Frontal cortex (tissue), 4 donors: Measurements from ENCODE around the gene KLC1. TPM values are rescaled to one million over a fixed set of nuclear protein-coding genes. Genes with fewer than 3 reads are reported as not detected.

ENCODE experiments used
- DNase-seq, 2 donors: peaks; one replicate each; pipeline ENCODE4 v3.0.0; 2012; ENCODE audit warnings: low spot score in 2 of 2
- FAIRE-seq: peaks from 2 replicates; lab custom pipeline; 2012; peaks lifted over from hg19 to GRCh38; lab: Jason Lieb, UNC
- total RNA-seq: library from RNA; depleted of rRNA; stranded (reverse); fragments of >200 nt; gene quantifications from one replicate; pipeline ENCODE4 v1.2.3, GENCODE V29; 2014
- donor health status: control.
- donor health status: control.
- donor health status: control.

Gene KLC1
- total RNA-seq, 1 donor from 2014 or later: 322 TPM

DNA sequence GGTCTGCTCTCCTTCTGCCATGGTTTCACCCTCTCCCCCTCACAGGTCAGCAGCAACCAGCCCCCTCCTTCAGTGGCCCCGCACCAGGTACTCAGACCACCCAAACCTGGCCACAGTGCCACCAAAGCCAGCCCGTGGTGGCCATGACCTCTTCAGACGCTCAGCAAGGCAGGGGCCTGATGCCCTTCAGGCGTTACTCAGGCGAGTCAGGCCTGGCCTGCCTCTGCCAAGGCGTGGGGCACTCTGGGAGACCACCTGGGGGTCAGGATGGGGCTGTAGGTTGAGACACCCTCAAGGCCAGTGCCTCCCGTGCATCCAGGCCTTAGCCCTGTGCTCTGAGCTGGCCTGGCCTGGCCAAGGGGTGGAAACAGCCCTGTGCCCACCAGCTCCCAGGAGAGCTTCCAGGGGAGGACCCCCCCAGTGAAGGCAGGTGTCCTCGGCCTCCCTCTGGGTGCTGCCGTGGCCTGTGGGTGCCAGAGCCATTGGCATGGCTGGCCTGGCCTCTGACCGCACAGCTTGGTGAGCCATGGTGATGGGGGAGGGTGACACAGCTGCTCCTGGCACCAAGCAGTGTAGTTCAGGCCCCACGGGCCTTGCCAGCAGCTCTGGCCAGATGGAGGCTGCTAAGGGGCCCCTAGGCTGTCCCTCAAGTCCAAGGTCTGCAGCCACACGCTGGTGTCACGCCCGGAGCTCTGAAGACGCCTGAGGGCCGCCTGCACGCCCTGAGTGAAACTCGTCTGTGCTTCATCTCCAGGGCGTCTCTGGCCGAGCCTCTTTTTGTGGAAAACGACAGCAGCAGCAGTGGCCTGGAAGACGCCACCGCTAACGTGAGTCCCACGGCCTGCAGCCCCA, 71.1 kb downstream of the KLC1 start:
- FAIRE-seq (no peak), DNase-seq (peak in 1 of 2 donors; percentile 70)

DNA sequence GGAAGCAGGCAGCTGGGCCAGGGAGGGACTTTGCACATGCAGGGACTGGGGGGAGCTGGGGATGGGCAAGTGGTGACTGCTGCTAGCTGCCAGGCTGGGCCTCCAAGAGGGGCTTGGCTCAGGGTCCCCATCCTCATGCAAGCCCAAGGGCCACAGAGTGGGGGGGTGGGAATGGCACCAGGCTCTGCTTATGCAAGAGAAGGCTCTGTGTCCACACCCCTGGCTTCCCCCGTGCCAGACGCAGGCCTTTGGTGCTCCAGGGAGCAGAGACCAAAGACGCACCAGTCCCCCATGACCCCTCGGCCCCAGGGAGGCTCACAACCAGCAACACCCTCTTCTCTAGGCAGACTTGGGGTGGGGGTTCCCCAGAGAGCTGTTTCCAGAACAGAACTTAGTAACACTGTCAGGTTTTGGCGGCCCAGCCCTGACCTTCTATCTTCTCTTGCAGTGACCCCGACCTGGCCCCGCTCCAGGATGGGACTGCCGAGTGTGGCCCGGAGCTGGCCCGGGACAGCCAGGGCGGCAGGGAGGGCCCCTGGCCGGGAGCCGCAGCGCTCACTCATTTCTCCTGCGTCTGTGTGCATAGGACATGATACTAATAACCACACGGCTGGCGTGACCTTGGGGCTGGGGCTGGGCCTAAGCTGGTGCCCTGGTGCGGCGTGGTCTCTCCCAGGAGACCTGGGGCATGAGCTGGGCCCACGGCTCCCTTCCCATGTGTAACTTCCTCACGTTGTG, 71.9 kb downstream of the KLC1 start:
- DNase-seq (no peak), FAIRE-seq (no peak)

DNA sequence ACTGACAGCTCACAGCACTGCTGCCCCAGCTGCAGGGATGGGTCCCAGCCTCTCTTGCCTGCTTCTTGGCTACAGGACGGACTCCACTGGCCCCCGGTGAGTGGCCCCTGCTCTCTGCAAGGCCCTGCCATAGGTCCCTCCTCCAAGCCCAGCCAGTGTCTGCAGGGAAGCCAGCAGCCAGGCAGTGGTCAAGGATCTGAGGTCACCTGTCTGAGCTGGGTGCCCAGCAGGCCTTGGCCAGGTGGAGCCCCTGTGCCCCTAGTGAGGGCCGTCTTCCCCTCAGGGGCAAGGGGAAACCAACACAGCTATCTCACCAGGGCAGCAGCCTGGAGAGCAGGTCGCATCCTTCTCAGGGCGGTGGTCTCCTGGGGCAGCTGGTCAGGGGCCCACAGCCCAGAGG, 73.1 kb downstream of the KLC1 start:
- no peak for FAIRE-seq
- DNase-seq: no peak

DNA sequence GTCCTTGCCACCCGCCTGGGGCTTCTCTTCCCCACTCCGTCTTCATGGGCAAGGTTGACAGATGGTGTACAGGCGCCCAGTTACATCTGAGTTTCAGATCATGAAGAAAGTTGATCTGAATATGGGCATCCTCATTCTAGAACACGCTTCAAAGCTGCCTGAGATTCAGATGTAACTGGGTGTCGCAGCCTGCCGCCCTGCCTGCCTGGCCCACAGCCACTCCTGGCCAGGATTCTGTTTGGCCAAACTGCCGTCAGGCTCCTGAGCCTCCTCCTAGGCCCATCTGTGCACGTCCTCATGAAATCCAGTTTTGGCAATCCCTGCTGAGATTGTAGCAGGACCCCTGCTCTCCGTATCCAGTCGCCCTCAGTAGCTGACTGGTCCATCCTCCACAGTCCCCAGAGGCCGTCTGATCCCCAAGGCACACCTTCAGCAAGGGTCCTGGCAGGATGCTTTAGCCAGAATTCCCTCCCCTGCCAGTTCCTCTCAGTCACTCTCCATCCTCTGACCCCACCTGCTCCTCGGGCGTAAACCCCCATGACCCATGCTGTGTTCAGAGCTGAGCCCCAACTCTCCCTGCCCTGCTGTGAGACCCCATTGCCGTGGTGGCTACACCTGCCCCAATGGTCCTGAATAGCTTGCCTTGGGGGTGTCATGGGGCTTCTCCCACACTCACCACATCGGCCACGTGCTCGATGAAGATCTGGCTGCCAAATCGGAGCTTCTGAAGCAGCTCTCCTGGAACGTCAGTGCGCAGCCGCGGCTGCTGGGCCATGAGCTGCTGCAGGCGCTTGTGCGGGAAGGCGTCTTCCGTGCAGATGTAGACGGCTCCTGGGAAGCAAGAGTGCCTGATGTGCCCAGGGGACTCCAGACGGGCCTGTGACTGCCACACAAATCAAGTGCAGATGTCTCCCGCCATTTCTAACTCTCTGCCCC, 73.8 kb downstream of the KLC1 start:
- FAIRE-seq (no peak), DNase-seq (no peak)

DNA sequence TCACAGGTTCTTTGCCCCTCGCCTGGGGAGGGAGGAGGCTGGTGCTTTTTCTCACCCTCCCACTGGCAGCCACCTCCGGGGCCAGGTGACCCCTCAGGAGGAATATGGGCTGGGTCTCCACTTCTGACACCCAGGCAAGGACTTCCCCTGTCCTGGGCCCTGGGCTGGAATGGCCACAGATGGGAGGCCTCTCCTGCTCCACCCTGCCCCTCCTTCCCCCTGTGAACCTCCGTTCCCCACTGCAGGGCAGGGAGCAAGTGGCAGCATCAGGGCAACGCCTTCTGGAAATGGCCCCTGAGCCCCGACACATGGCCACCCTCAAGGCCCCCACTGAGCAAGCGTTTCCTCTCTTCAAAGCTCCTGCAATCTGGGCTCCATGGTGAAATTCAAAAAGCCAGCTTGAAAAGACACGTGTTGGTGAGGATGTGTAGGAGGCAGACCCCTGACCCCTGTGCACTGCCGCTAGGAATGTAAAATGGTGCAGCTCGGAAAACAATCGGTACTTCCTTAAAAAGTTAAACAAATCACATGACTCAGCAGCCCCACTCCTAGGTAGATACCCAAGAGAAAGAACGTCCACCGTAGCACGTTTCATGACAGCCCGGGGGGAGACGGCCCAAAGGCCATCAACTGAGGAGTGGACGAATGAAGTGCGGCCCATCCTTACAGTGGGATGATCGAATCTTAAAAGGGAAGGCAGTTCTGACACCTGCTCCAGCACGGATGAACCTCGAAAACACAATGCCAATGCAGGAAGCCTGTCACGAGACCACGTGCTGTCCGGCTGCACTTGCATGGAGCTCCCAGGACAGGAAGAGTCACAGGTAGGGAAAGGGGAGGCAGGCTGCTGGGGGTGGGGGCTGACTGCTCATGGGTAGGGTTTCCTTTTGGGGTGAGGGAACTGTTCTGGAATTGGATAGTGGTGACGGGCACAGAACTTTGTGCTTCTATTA, 74.7 kb downstream of the KLC1 start:
- FAIRE-seq: no peak

DNA sequence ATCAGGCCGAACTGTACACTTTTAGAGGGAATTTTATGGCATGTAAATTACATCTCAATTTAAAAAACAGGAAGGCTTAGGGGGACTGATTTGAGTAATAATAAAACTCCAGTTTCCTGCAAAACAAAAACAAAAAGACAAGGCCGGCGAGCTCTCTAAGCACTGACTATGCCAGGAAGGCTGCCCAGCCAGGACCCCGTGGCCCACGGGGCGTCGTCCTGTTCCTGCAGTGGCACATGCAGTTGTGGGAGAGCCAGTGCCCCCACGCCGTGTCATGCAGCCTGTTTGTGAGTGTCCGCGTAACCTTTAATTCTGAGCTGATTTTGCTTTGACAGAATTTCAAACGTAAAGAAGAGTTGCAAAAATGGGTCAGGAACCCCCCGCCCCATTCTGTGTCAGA, 75.7 kb downstream of the KLC1 start:
- no peak for DNase-seq
- no peak for FAIRE-seq

More for the DNA sequence above, 74.7 kb downstream of the KLC1 start:
- no peak for DNase-seq

DNA sequence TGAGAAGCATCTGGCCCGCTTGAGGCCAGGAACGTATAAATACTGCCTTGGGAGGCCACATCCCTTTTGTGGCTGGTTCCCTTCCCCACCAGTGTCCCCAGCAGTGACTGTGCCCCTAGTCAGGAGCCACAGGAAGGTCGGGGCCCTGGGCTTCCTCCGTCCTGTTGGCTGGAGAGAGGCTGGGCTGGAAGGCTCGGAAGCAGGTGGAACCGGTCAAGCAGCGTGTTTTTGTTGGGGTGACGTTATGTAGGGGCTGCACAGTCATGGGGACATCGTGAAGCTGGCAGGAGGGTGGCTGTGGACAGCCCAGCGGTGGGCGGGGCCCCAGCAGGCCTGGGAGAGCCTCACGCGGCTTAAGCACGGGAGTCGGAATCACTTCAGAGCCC, 76.1 kb downstream of the KLC1 start:
- no peak for DNase-seq
- no peak for FAIRE-seq

DNA sequence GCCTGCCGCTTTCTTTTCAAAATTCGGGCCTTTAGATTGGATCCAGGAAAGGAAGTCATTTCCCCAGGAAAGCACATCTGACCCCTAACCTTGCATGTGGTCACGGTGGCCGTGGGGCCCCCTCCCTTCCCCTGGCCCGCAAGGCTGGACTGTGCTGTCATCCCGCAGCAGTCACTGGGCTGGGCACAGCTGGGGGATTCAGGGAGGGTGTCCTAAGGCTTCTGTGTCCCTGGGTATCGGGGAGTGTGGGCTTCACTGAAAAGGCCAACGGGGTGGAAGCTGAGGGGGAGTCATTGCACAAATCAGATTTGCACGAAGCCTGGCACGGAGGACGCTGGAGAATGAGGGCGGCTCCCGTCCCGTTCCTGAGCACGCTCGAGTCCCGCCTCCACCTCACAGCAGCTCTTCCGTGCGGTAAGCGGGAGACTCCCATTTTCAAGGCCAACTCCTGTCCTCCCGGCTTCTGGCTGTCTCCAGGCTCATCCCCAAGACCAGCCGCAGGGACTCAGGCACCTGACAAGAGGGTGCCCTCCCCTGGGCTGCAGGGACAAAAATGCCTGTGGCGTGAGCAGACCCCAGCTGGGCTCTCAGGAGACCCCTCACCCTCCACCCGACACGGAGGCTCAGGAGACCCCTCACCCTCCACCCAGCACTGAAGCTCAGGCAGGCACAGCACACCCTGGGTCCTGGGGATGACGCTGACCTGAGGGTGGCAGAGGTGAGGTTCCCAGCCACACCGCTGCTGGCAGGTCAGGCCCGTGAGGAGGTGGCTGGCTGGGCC, 76.7 kb downstream of the KLC1 start:
- FAIRE-seq: no peak
- DNase-seq: no peak

DNA sequence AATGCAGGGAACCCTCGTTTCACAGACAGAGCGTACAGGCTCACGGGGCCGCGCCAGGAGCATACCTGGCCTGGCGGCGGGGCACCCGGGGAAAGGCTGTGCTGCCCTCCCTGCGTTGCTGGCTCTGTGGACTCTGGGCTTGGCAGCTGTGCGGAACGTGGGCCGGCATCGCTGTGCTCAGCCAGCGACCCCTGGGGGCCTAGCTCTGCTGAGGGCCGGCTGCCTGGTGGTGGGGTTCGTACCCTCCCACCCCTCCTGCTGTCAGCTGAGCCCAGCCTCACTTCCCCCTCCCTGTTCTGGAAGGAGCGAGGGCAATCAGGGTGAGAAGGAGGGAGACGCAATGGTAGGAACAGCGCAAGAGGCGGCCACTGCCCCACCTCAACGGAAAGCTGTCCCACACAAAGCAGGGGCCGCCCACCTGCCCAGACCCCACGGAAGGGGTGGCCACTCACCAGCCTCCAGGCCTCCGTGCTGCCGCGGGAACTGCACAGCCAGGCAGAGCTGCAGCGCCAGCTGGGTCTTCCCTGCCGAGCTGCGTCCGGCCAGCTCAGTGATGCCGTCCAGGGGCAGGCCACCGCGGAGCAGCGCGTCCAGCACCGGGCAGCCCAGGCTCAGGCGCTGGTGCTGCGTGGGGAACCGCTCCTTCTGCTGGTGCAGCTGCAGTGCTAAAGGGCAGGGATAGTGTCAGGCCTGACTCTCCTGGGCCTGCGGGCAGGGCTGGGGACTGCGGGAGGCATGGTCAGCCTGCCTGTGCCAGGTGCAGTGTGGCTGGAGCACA, 77.7 kb downstream of the KLC1 start:
- FAIRE-seq: no peak

DNA sequence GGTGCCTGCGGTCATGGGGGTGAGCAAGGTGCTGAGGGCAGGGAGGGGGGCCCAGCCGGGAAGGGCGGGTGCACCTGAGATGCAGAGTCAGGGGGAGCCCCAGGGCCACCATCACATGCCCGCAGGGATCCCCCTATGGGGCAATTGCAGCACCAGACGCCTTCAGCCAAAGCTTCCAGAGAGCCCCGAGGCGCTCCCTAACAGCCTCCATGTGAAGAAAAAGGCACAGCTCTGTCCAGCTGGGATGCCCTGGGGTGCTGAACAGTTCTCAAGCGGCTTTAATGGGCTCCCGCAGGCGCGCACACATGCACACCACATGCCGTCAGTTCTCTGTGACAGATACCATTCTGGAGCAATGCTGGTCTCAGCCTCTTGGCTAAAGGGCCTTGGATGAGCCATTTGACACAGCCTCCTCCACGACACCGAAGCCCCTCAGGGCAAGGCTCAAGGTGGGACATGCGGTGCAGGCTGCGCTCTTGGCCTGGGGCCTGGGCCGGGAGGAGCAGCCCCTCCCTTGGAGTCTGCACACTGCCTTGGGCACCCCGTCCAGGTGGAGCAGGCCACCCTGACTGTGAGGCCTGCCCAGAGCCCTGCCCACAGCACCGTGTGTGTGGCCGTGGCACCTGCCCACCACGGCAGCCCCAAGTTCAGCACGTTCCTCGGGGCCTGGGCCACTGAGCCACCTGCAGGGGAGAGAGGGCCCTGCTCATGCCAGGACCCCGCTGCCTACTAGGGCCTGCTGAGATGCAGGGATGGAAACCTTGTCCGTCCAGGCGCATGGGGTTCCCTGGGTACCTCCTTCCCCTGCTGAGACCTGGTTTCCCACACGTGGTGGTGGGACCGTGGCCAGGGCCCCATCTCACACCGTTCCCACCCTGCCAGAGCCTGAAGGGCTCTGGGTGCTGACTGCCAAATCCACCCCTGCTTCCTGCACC, 78.6 kb downstream of the KLC1 start:
- no peak for DNase-seq
- FAIRE-seq: no peak

More for the DNA sequence above, 77.7 kb downstream of the KLC1 start:
- DNase-seq: no peak

DNA sequence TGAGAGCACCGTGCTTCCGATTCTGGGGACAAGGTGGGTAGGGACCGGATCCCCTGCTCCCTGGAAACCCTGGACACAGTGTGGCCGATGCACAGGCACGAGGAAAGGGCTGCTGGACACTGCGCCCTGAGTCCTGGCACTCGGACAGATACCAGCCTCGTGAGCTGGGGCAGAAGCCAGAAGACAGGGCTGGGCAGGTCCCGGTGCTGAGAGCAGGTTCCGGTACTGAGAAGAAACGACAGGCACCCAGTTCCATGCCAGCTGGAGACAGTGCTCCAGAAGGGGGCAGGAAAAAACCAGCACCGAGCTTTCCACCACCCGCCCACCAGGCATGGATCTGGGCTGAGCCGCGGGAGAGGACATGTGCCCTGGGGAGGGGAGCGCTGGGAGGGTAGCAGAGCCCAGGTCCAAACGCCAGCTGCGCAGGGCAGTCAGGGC, 79.8 kb downstream of the KLC1 start:
- no peak for FAIRE-seq
- no peak for DNase-seq

DNA sequence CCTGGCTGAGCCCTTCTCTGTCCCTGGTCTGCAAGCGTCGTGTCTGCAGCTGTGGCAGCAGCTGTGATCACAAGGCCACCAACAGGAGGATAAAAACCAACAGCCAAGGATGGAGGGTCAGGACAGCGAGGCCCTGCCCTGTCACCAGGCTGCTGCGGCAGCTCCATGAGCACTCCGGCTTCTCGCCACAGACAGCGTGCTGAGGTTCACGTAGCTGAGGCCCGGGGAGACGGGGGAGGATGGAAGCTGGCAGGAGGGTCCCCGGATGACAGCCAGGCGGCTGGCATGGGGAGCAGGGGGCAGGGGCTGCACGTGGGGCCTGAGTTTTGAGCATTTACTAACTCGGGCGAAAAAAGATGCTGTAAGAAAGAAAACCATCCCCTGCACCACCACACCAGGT, 80.8 kb downstream of the KLC1 start:
- DNase-seq: no peak
- FAIRE-seq: no peak

DNA sequence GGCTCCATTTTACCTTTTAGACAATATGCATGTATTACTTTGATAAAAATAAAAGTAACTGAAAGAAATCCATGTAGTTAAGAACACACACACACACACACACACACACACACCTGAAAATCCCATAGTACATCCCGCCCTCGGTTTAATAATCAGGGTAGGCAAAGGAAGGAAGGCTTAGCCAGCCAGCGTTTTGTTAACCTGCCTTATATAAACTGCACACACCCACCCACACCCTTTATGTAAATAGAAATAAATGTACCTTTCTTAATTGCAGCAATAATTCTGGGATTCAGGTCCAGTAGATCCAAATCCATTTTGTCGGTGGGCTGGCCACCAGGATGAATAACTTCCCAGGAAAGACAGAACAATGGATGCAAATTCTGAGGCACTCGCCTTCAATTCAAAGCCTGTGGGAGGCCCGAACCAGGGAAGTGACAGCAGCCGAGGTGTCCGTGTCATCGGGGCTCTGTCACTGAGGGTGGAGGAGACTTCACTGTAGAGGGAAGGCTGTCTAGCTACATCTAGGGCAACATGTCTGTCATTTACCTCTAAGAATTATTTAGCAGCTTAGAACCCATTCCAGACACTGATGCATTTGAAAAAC, 81.9 kb downstream of the KLC1 start:
- FAIRE-seq: no peak
- DNase-seq: no peak

DNA sequence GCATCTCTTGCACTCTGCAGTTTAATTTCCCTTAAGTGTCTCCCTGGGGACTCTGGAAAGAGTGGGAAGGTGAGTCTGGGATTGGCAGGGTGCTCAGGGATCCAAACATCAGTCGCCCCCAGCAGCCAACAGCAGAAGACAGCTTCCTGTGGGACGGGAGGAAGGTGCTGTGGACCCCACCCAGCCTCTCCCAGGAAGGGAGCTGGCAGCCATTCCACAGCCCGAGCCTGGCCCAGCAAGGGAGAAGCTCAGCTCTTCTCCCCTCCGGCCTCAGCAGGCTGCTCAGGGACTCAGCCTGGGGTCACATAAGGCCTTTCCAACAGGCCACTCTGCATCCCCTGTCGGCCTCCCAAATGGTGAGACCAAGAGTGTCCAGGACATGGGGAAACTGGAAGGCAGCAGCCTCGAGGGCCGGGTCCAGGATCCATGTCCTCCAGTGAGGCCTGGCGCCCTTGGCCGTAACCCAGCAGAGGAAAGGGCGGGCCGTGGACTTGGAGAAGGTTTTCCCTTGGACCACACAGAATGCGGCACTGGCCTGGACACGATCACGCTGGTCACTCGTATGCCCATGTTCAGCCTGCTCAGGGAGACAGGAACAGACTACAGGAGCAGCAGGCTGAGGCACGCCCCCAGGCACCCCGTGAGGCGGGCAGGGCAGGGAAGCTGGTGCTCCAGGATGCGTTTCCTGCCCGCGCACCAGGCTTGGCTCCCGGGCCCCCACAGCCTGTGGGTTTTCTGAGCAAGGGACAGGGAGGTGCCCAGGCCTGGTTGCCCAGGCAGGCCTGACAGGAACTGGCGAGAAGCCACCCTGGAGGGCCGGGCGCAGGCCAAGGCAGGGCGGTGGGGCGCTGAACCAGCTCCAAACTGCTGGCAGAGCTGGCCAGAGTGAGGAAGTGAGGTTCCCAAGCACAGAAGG, 82.8 kb downstream of the KLC1 start:
- no peak for FAIRE-seq
- no peak for DNase-seq

DNA sequence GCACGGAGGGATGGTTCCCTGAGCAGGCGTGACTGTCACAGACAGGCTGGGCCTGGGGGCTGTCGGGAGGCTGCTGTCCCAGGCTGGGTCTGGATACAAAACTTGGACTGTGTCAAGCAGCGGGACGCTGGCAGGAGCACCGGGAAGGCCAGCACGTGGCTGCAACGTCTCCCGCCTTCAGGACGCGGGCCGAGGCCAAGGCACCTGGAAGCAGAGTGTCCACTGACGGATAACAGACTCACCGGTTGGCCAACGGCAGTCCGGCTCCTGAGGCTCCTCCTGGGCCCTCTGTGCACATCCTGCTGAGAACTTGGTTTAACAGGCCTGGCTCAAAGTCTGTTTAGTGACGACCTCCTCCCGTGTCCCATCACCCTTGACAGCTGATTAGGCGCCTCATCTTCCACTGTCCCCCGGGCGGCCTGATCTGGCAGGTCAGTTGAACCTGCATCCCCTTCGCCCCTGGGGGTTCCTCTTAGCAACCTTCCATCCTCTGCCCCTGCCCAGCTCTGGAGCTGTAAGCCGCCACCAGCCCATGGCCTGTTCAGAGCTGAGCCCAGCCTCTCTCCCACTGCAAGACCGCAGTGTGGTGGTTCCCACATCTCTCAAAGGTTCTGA, 83.7 kb downstream of the KLC1 start:
- FAIRE-seq (no peak), DNase-seq (no peak)
